ENCODE data around the gene TOE1.

Gene TOE1

DNA sequence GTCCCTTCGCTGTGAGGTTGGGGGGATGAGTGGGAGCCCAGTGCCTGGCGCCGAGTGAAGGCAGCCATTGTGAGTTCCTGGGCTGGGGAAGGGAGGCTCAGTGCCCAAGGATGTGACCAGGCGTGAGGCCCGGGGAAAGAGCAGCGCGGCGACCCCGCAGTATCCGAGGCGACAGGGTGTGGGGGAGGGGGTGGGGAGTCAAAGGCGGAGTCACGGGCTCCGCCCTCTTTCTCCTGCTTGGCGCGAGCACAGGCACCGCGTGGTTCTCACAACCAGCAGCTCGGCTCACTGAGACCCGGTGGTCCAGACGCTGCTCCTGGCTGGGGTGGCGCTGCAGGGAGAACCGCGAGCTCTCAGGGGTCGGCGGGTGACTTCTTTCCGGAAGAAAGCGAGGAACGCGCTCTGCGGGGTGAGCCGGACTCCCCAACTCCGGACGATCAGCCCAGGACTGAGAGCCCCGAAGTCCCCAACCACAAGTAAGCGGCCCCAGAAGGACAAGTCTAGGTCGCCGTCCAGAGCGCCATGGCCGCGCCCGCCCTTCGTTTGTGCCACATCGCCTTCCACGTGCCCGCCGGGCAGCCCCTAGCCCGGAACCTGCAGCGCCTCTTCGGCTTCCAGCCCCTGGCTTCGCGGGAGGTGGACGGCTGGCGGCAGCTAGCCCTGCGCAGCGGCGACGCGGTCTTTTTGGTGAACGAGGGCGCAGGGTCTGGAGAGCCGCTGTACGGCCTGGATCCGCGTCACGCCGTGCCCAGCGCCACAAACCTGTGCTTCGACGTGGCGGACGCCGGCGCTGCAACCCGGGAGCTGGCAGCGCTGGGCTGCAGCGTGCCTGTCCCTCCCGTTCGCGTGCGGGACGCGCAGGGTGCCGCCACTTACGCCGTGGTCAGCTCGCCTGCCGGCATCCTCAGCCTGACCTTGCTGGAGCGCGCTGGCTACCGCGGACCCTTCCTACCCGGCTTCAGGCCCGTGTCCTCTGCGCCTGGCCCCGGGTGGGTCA is 13.0 kb upstream of the TOE1 start, which contains the start of gene HPDL:
HPDL (plus strand) TSS at position 269 of the 997 bp plus-strand sequence; CDS start at position 523, 254 bp downstream.
- DNase-seq, result peak; percentile 87

DNA sequence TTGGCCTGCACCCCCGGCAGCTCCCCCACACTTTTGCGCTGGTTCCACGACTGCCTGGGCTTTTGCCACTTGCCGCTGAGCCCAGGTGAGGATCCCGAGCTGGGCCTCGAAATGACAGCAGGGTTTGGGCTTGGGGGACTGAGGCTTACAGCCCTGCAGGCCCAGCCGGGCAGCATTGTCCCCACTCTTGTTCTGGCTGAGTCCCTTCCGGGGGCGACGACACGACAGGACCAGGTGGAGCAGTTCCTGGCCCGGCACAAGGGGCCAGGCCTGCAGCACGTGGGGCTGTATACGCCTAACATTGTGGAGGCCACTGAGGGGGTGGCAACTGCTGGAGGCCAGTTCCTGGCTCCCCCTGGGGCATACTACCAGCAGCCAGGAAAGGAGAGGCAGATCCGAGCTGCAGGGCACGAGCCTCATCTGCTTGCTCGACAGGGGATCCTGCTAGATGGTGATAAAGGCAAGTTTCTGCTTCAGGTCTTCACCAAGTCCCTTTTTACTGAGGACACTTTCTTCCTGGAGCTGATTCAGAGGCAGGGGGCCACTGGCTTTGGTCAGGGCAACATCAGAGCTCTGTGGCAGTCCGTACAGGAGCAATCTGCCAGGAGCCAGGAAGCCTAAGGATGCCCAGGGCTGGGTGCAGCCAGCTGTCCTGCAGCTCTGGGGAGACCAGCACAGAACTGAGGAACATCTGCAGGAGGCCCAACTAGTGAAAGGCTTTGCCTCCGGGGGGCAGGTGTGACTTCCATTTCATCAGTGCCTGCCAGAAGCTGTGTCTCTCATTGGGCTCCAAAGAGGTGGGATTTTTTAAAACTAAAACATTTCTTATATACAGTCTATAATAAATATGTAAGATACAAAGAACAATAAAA is 12.1 kb upstream of the TOE1 start:
- no peak for DNase-seq

- no peak for DNase-seq
Measured at GRCh38 chr1:45328680-45329079, 11.3 kb upstream of the TOE1 start.

- no peak for DNase-seq
Measured at GRCh38 chr1:45329445-45329844, 10.5 kb upstream of the TOE1 start.

- DNase-seq, result no peak
Measured at GRCh38 chr1:45331436-45332345, 8.3 kb upstream of the TOE1 start.

DNA sequence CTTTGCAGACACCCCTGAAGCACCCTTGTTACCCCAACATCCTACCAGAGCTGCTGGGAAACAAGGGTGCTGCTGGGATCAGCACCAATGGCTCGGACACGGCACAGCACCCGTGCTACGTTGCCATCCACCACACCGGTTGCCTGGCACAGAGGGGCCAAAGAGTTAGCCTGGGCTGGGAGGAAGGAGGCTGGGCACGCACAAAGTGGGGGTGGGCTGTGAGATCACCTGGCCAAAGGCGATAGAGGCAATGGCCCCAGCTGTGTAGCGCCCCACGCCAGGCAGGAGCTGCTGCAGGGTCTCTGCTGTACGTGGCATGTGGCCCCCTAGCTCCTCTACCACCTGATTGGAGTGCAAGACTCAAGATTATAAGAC is 7.6 kb upstream of the TOE1 start:
- DNase-seq, result no peak

DNA sequence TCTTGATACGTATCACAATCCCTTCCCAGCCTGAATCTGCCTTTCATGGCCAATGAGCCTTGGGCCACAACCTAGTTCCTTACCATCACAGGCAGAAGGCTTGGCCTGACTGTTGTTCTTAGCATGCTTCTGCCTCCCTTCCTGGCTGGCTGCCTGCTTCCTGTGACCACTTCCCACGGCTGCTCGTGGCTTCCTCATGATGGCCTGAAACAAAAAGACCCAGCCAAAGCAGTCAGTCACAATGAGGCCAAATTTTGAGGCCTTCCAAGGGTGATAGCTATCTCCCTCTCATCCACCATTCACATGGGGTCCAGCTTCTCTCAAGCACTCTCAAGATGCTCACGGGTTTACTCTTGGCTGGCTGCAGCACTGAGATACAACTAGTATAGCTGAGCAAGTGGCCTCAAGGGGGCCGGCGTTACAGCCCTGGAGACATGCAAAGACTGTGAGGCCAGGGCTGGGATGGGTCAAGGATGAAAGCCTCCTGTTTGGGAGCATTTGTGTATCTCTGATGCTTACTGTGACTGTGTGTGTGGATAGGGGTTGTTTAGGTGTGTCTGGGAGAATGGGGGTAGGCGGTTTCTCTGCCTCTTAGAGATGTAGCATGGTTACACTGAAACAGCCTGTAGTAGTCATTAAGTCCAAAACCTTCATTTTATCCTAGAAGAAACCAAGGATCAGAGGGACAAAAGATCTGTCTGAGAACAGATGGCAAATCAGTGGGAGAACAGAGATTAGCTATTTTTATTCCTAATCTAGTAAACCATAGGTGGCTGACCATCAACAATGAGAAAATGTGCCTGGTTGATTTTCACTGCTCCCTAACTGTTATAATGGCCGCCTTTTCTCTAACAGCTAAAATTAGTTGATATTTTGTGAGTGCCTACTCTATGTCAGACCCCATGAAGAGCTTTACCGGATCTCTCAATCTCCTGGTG is 5.4 kb upstream of the TOE1 start:
- no peak for DNase-seq

DNA sequence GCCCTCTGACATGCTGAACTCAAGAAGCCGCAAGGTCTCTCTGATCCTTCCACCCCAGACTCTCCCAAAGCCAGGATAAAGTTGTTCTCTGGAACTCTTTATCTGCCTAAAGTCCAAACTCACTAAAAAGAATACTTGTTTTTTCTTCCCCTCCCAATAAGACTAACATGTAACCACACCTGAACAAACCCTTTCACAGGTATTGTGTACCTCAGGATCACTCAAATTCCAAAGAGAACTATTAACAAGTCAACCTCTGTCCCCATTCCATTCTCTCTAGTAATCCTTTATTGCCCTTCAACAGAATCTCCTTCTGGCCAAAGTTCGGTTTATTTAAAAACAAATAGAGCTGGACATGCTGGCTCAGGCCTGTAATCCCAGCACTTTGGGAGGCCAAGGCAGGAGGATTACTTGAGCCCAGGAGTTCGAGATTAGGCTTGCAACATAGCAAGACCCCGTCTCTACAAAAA is 4.1 kb upstream of the TOE1 start:
- DNase-seq, result no peak

DNA sequence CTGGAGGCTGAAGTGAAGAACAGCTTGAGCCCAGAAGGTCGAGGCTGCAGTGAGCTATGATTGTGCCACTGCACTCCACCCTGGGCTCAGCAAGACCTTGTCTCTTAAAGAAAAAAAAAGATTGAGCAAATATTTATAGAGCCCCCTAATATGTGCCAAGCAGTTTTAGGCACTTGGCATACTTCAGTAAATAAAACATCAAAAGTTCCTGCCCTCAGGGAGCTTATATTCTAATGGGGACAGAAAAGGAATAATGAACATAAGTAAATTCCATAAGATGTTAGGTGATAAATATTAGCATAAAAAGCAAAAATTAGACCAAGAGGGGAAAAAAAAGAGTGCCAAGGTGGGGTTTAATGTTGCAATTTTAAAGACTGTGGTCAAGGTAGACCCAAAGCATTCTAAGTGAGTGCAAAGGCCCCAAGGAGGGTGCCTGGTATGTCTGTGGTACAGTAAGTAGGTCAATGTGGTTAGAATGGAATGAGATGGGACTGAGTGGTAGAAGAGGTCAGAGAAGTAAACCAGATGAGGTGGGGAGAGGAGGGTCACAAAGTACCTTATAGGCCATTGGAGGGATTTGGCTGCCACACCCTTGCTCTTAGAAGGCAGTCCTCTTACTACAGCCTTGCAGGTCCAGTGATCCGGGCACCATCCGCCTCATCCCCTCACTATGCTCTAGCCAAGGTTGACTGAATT is 2.2 kb upstream of the TOE1 start:
- DNase-seq, result no peak

GRCh38 chr1:45340816-45341466 is 971 bp downstream of the TOE1 start:
- DNase-seq, result no peak

DNA sequence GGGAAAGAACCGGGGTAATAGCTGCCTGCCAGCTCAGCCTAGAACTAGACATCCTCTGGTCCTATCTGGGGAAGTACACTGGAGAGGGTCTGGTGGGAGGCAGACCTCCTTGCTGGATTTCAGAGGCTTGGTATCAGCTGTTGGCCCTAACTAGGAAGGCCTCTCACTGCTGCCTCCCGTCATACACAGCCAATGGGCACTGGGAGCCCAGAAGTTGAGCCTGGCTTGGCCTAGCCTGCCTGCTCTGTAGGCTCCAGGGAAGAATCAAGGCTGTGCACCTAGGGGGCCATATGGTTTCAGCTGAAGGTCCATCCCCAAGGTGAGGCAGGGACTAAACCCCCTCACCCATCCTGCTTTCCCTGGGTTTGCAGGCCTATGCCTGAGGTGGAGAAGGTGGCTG is 4.5 kb downstream of the TOE1 start:
- DNase-seq, result no peak

GRCh38 chr1:45345014-45345413 is 5.0 kb downstream of the TOE1 start:
- DNase-seq, result no peak

- DNase-seq, result no peak
Measured at GRCh38 chr1:45346473-45346872, 6.5 kb downstream of the TOE1 start.

DNA sequence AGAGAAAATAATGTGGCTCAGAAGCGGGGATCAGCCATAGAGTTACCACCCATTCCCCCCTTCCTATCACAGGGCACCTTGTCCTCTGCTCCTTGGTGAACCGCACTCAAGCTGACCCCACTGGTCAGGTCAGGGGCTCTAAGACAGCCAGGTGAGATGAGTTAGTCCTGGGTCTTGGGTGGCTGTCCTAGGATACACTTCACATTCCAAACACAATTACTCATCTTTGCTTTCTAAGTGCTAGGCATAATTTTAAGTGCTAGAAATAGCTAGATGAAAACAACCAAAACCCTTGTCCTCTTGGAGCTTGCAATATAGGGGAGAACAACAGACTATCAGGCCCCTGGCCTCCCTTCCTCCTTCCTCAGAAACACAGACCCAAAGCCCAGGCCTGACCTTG is 8.1 kb downstream of the TOE1 start:
- DNase-seq, result no peak

- DNase-seq, result no peak
Measured at GRCh38 chr1:45348609-45348965, 8.6 kb downstream of the TOE1 start.

- no peak for DNase-seq
Measured at GRCh38 chr1:45348966-45349677, 9.2 kb downstream of the TOE1 start.

DNA sequence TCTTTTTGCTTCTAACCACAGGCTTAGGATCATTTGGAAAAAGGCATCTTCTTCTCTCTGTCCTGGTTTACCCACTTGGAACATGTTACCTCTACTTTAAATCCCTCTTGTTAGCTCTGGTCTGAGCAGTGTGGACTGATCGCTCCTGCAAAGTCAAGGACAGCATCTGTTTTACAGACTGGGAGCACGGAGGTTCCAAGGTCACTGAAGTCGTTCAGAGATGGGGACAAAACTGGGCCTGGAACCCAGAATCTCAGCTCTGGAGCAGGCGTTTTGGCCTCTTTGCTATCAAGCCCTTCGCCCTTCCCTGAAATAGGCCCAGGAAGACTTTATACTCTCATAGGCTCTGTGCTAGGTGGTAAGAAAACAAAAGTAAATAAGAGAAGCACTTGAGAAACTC is 11.5 kb downstream of the TOE1 start:
- DNase-seq, result no peak

- DNase-seq, result no peak
Measured at GRCh38 chr1:45353685-45354084, 13.7 kb downstream of the TOE1 start.

- no peak for DNase-seq
Measured at GRCh38 chr1:45354838-45355237, 14.9 kb downstream of the TOE1 start.

All from right hindlimb (tissue), 1 donor.